ENCODE data around the gene DYSF.

DYSF gene

GRCh38 chr2:71697106-71698004 is 244.0 kb downstream of the DYSF start:
- no peak for DNase-seq

GRCh38 chr2:71699428-71699827 is 246.1 kb downstream of the DYSF start:
- DNase-seq = no peak

- DNase-seq = no peak
Observed at GRCh38 chr2:71700041-71700657, 246.8 kb downstream of the DYSF start.

GRCh38 chr2:71700658-71701397 is 247.5 kb downstream of the DYSF start:
- DNase-seq = no peak

- DNase-seq = no peak
Observed at GRCh38 chr2:71702071-71702970, 249.0 kb downstream of the DYSF start.

GRCh38 chr2:71702971-71703898 is 249.9 kb downstream of the DYSF start:
- DNase-seq = no peak

- no peak for DNase-seq
Observed at GRCh38 chr2:71704131-71704561, 250.8 kb downstream of the DYSF start.

- DNase-seq = no peak
Observed at GRCh38 chr2:71704688-71705087, 251.3 kb downstream of the DYSF start.

- DNase-seq = no peak
Observed at GRCh38 chr2:71705171-71705960, 252.0 kb downstream of the DYSF start.

GRCh38 chr2:71706121-71706520 is 252.8 kb downstream of the DYSF start:
- no peak for DNase-seq

GRCh38 chr2:71706836-71707235 is 253.5 kb downstream of the DYSF start:
- DNase-seq = no peak

GRCh38 chr2:71710367-71711132 is 257.2 kb downstream of the DYSF start:
- DNase-seq = no peak

- peak; percentile 37 for DNase-seq
Observed at GRCh38 chr2:71711133-71711855, 257.9 kb downstream of the DYSF start.

- DNase-seq = no peak
Observed at GRCh38 chr2:71712158-71712818, 258.9 kb downstream of the DYSF start.

- DNase-seq = no peak
Observed at GRCh38 chr2:71713581-71714580, 260.5 kb downstream of the DYSF start.

- DNase-seq = no peak
Observed at GRCh38 chr2:71714601-71715240, 261.4 kb downstream of the DYSF start.
